ENCODE measurements around the gene RHBDL1.

The RHBDL1 gene

DNA sequence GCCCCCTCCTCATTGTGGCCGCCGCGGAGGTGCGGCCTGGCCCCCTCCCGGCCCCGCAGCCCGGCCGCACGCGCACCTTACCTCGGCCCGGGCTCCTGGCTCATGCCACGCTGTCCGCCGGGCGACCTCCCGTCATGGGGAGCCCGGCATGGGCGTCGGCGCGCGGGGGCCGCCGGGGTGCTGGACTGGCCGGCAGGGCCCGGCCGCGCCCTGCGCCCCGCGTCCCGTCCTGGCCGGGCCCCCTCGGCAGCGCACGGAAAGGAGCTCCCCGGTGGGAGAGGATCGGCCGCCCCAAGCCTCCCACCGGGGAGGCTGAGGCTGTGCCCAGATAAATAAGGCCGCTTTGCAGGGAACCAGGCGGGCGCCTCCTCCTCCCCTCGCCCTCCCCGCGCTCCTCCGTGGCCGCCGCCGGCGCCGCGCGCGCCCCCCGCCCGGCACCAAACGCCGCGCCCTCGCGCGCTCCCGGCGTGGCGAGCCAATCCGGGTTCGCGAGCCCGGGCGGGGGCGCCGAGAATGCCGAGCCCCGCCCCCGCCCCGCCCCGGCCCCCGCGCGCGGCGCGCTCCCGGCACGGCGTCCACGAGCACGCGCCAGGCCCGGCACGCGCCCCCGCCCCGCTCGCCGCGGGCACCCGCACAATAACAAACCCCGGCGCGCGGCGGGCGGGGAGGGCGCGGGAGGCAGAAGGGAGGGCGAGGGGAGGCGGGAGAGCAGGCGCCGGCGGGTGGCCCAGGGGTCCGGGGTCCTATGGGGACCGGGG, 30.1 kb downstream of the RHBDL1 start, which contains the start of gene FBXL16 (continued):
- TF ChIP-seq, protein P1, sequence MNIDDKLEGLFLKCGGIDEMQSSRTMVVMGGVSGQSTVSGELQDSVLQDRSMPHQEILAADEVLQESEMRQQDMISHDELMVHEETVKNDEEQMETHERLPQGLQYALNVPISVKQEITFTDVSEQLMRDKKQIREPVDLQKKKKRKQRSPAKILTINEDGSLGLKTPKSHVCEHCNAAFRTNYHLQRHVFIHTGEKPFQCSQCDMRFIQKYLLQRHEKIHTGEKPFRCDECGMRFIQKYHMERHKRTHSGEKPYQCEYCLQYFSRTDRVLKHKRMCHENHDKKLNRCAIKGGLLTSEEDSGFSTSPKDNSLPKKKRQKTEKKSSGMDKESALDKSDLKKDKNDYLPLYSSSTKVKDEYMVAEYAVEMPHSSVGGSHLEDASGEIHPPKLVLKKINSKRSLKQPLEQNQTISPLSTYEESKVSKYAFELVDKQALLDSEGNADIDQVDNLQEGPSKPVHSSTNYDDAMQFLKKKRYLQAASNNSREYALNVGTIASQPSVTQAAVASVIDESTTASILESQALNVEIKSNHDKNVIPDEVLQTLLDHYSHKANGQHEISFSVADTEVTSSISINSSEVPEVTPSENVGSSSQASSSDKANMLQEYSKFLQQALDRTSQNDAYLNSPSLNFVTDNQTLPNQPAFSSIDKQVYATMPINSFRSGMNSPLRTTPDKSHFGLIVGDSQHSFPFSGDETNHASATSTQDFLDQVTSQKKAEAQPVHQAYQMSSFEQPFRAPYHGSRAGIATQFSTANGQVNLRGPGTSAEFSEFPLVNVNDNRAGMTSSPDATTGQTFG (tag by site-specific recombination; IDR thresholded peaks at IDR 0.05; ENCODE audit: borderline replicate concordance): no peak
- TF ChIP-seq, protein P2, sequence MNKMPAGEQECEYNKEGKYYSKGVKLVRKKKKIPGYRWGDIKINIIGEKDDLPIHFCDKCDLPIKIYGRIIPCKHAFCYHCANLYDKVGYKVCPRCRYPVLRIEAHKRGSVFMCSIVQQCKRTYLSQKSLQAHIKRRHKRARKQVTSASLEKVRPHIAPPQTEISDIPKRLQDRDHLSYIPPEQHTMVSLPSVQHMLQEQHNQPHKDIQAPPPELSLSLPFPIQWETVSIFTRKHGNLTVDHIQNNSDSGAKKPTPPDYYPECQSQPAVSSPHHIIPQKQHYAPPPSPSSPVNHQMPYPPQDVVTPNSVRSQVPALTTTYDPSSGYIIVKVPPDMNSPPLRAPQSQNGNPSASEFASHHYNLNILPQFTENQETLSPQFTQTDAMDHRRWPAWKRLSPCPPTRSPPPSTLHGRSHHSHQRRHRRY (tag by site-specific recombination; IDR thresholded peaks at IDR 0.05): no peak
- TF ChIP-seq ZNF416 (tag by site-specific recombination; IDR thresholded peaks at IDR 0.05): no peak
- TF ChIP-seq ZNF621 (tag by site-specific recombination; IDR thresholded peaks at IDR 0.05): no peak
- no peak; the same call in 1 of the 2 replicates for TF ChIP-seq WT1 (tag by site-specific recombination; IDR thresholded peaks at IDR 0.05)
- no peak for TF ChIP-seq BCL11A (tag by site-specific recombination; IDR thresholded peaks at IDR 0.05; ENCODE audit: low read depth)
- TF ChIP-seq YY2 (tag by site-specific recombination; IDR thresholded peaks at IDR 0.05): no peak
- TF ChIP-seq MYNN (tag by site-specific recombination; IDR thresholded peaks at IDR 0.05; ENCODE audit: borderline replicate concordance): no peak

DNA sequence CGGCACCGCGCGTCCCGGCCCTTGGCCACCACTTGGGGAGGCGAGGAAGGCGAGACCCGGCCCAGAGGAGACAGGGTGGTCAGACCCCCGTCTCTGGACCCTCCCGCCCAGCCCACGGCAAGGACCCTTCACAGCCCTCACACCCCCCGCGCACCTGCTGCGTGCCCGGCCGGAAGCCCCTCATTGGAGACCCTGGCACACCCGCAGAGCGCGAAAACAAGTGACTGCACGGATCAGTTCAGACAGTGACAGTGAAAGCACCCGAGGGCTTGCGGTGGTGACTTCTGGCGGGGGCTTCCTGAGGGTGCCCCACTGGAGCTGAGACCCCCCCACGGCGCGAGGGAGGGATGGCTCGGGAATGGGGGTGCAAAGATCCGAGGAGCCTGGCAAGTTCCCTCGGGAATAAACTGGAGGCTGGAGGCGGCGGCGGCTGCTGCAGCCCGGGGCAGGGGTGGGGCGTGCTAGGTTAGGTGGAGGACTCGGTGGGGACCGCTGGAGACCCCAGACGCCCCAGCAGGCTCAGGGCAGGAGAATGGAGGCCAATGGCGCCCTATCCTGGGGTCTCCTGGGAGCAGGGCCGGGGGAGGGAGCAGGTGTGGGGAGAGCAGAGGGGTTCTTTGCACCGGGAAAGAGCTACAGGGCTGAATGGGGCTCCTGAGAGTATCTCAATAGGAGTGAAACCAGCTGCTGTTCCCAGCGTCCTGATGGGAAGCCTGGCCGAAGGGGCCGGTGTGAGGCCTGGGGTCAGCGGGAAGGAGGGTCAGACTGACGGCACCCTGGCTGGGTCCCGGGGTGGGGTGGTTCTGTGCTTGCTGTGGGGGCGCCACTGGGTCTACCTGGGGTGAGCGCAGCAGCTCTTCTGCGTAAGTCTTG, 31.0 kb downstream of the RHBDL1 start:
- H3K27ac ChIP-seq (ENCODE audit: extremely low read depth, low read depth, low read length): no peak overlapping the region
- H3K4me1 ChIP-seq (ENCODE audit: control insufficient read depth, insufficient read depth, low read length): peaks cover 5% of the 10 kb centered on the region
- POLR2A ChIA-PET: interaction anchor here (0.6 to 2.3 kb wide), 4 partner anchors 11 to 43 kb away, joined by 3 to 8 read pairs (median 4); partner anchors contain the start of genes ANTKMT and STUB1
- H3K4me3 ChIP-seq (ENCODE audit: low read depth, low read length): peak overlapping the region; percentile 4; the same call in 1 of the 2 replicates
- CTCF ChIA-PET: interaction anchor here (0.6 to 1.1 kb wide), 3 partner anchors 10 to 79 kb away, joined by 3 to 5 read pairs (median 3); no protein-coding TSS in a partner anchor
- H3K36me3 ChIP-seq (ENCODE audit: control insufficient read depth in 2 of 2, insufficient read depth in 1 of 2, low read length in 2 of 2): no peaks in the 10 kb centered on the region
- H3K9me3 ChIP-seq (ENCODE audit: control insufficient read depth, insufficient read depth, low read depth, low read length): no peaks in the 10 kb centered on the region
- TF ChIP-seq SCRT2 (tag by site-specific recombination; IDR thresholded peaks at IDR 0.05) (peak; percentile 46; the same call in 1 of the 2 replicates), ZNF10 (tag by site-specific recombination; IDR thresholded peaks at IDR 0.05) (peak; percentile 12; the same call in 1 of the 2 replicates), ZNF302 (tag by site-specific recombination; IDR thresholded peaks at IDR 0.05; ENCODE audit: low read depth) (no peak), ZNF404 (tag by site-specific recombination; IDR thresholded peaks at IDR 0.05) (no peak), GLIS2 (tag by site-specific recombination; IDR thresholded peaks at IDR 0.05) (peak; percentile 84), ZIC2 (tag by site-specific recombination; IDR thresholded peaks at IDR 0.05) (peak; percentile 90), GLIS1 (tag by site-specific recombination; IDR thresholded peaks at IDR 0.05) (peak; percentile 60), ZBTB8A (tag by site-specific recombination; IDR thresholded peaks at IDR 0.05) (0 out of 2 replicates have a peak, but pooled peaks have one; percentile 54), KLF10 (tag by site-specific recombination; IDR thresholded peaks at IDR 0.05) (0 out of 2 replicates have a peak, but pooled peaks have one; percentile 0), ZBTB7A (tag by site-specific recombination; IDR thresholded peaks at IDR 0.05; ENCODE audit: low read depth) (peak; percentile 82)
- TF ChIP-seq, protein P3, sequence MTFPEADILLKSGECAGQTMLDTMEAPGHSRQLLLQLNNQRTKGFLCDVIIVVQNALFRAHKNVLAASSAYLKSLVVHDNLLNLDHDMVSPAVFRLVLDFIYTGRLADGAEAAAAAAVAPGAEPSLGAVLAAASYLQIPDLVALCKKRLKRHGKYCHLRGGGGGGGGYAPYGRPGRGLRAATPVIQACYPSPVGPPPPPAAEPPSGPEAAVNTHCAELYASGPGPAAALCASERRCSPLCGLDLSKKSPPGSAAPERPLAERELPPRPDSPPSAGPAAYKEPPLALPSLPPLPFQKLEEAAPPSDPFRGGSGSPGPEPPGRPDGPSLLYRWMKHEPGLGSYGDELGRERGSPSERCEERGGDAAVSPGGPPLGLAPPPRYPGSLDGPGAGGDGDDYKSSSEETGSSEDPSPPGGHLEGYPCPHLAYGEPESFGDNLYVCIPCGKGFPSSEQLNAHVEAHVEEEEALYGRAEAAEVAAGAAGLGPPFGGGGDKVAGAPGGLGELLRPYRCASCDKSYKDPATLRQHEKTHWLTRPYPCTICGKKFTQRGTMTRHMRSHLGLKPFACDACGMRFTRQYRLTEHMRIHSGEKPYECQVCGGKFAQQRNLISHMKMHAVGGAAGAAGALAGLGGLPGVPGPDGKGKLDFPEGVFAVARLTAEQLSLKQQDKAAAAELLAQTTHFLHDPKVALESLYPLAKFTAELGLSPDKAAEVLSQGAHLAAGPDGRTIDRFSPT (tag by site-specific recombination; IDR thresholded peaks at IDR 0.05): peak; percentile 68; the same call in 1 of the 2 replicates
- TF ChIP-seq, protein P4, sequence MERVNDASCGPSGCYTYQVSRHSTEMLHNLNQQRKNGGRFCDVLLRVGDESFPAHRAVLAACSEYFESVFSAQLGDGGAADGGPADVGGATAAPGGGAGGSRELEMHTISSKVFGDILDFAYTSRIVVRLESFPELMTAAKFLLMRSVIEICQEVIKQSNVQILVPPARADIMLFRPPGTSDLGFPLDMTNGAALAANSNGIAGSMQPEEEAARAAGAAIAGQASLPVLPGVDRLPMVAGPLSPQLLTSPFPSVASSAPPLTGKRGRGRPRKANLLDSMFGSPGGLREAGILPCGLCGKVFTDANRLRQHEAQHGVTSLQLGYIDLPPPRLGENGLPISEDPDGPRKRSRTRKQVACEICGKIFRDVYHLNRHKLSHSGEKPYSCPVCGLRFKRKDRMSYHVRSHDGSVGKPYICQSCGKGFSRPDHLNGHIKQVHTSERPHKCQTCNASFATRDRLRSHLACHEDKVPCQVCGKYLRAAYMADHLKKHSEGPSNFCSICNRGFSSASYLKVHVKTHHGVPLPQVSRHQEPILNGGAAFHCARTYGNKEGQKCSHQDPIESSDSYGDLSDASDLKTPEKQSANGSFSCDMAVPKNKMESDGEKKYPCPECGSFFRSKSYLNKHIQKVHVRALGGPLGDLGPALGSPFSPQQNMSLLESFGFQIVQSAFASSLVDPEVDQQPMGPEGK (tag by site-specific recombination; IDR thresholded peaks at IDR 0.05): peak; percentile 89
- TF ChIP-seq, protein P5, sequence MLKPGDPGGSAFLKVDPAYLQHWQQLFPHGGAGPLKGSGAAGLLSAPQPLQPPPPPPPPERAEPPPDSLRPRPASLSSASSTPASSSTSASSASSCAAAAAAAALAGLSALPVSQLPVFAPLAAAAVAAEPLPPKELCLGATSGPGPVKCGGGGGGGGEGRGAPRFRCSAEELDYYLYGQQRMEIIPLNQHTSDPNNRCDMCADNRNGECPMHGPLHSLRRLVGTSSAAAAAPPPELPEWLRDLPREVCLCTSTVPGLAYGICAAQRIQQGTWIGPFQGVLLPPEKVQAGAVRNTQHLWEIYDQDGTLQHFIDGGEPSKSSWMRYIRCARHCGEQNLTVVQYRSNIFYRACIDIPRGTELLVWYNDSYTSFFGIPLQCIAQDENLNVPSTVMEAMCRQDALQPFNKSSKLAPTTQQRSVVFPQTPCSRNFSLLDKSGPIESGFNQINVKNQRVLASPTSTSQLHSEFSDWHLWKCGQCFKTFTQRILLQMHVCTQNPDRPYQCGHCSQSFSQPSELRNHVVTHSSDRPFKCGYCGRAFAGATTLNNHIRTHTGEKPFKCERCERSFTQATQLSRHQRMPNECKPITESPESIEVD (tag by site-specific recombination; IDR thresholded peaks at IDR 0.05): no peak
- TF ChIP-seq, protein P6, sequence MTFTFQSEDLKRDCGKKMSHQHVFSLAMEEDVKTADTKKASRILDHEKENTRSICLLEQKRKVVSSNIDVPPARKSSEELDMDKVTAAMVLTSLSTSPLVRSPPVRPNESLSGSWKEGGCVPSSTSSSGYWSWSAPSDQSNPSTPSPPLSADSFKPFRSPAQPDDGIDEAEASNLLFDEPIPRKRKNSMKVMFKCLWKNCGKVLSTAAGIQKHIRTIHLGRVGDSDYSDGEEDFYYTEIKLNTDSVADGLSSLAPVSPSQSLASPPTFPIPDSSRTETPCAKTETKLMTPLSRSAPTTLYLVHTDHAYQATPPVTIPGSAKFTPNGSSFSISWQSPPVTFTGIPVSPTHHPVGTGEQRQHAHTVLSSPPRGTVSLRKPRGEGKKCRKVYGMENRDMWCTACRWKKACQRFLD (tag by site-specific recombination; IDR thresholded peaks at IDR 0.05): no peak
